A673 (cell line): Measurements from ENCODE around the gene ZPBP2. TPM values are rescaled to one million over a fixed set of nuclear protein-coding genes. Genes with fewer than 3 reads are reported as not detected.

Source experiments
- BruUV-seq: library from RNA; stranded (reverse); fragments of 400-500 nt; replicated peaks from 2 replicates; lab custom pipeline; 2021; lab: Mats Ljungman, UMichigan
- CTCF ChIA-PET: fragments of 300-600 bp; sonication (Branson Sonifier 250); formaldehyde crosslinking; loops from one replicate; lab custom pipeline; 2022; ENCODE audit warnings: antibody characterized with exemption; lab: Charles Lee
- POLR2A ChIA-PET: fragments of 300-600 bp; sonication (Branson Sonifier 250); formaldehyde crosslinking; loops from one replicate; lab custom pipeline; 2022; ENCODE audit warnings: antibody characterized with exemption; ENCODE audit not compliant: low non-redundant PET; lab: Charles Lee
- DNase-seq: peaks from one replicate; pipeline ENCODE4 v3.0.0-alpha.2; 2015; ENCODE audit warnings: low spot score
- H3K27ac ChIP-seq: fragments of 200-600 bp; sonication (generic); 2 replicates; pipeline ENCODE4 v1.5.1; 2016; ENCODE audit warnings: mixed run types, low read depth, mild to moderate bottlenecking, mixed read lengths, antibody characterized with exemption, low read length; ENCODE audit not compliant: poor library complexity, severe bottlenecking
- H3K27me3 ChIP-seq: fragments of 200-600 bp; sonication (generic); replicated peaks from 2 replicates; pipeline ENCODE4 v1.6.1; 2017; ENCODE audit warnings: mixed run types, low read depth, mild to moderate bottlenecking, mixed read lengths, antibody characterized with exemption, low read length; ENCODE audit not compliant: insufficient read depth, poor library complexity
- H3K36me3 ChIP-seq: fragments of 200-600 bp; sonication (generic); 2 replicates; pipeline ENCODE4 v1.6.1; 2016; ENCODE audit warnings: mixed run types, mild to moderate bottlenecking, mixed read lengths, antibody characterized with exemption, low read length; ENCODE audit not compliant: insufficient read depth, poor library complexity, severe bottlenecking
- H3K4me1 ChIP-seq: fragments of 200-600 bp; sonication (generic); 2 replicates; pipeline ENCODE4 v1.6.1; 2017; ENCODE audit warnings: mixed run types, mild to moderate bottlenecking, mixed read lengths, antibody characterized with exemption, low read length; ENCODE audit not compliant: insufficient read depth, poor library complexity, severe bottlenecking
- H3K4me3 ChIP-seq: fragments of 200-600 bp; sonication (generic); 2 replicates; pipeline ENCODE4 v1.5.1; 2016; ENCODE audit warnings: low read depth, mixed run types, mild to moderate bottlenecking, mixed read lengths, low read length; ENCODE audit not compliant: poor library complexity, severe bottlenecking
- H3K9me3 ChIP-seq: fragments of 200-600 bp; sonication (generic); 2 replicates; pipeline ENCODE4 v1.6.1; 2016; ENCODE audit warnings: mixed run types, low read depth, mild to moderate bottlenecking, mixed read lengths, antibody characterized with exemption, low read length; ENCODE audit not compliant: poor library complexity, severe bottlenecking
- CTCF ChIP-seq: fragments of 300-800, 200-600 bp; sonication (generic); conservative IDR thresholded peaks from 2 replicates; pipeline ENCODE4 v1.5.1; 2017; ENCODE audit warnings: low read depth, mild to moderate bottlenecking, antibody characterized with exemption, low read length, moderate library complexity, mixed read lengths
- EZH2 ChIP-seq: fragments of 200-600 bp; sonication (generic); IDR thresholded peaks from 2 replicates; pipeline ENCODE4 v1.6.1; 2017; ENCODE audit warnings: borderline replicate concordance, low read depth, mild to moderate bottlenecking, mixed read lengths, antibody characterized with exemption, low read length; ENCODE audit not compliant: poor library complexity, severe bottlenecking
- intact Hi-C: fragments of 100-400 bp; cut with micrococcal nuclease; formaldehyde crosslinking; loops from one replicate; pipeline ENCODE4 v1.10.0; 2022; ENCODE audit not compliant: unreplicated experiment
- total RNA-seq: library from RNA; stranded (reverse); gene quantifications from 2 replicates; pipeline ENCODE4 v1.2.3, GENCODE V29; 2021

ZPBP2 gene
- total RNA-seq, 1 experiment from 2014 or later = not detected

- H3K4me1 ChIP-seq = no peaks in the 10 kb centered on the region
- CTCF ChIA-PET = no interaction called here
Measured at GRCh38 chr17:39925282-39926134, 57.5 kb downstream of the ZPBP2 start.

GRCh38 chr17:39926135-39926587 is 58.2 kb downstream of the ZPBP2 start:
- POLR2A ChIA-PET = no interaction called here
- no peak overlapping the region for H3K27ac ChIP-seq
- H3K27me3 ChIP-seq = no peaks in the 10 kb centered on the region
- BruUV-seq = no TSS peak
- no peak for DNase-seq
- intact Hi-C loops = no loop called here
- TF ChIP-seq CTCF (no peak), EZH2 (no peak)
- H3K9me3 ChIP-seq = no peaks in the 10 kb centered on the region
- peak overlapping the region; percentile 85 for H3K4me3 ChIP-seq
- no peaks in the 10 kb centered on the region for H3K4me1 ChIP-seq
- CTCF ChIA-PET = no interaction called here
- no peaks in the 10 kb centered on the region for H3K36me3 ChIP-seq

More at GRCh38 chr17:39925282-39926134, 57.5 kb downstream of the ZPBP2 start:
- intact Hi-C loops = no loop called here
- H3K27ac ChIP-seq = no peak overlapping the region
- TF ChIP-seq EZH2 (no peak), CTCF (no peak)
- H3K9me3 ChIP-seq = no peaks in the 10 kb centered on the region
- H3K4me3 ChIP-seq = no peak overlapping the region
- no peaks in the 10 kb centered on the region for H3K27me3 ChIP-seq
- no TSS peak for BruUV-seq
- DNase-seq = no peak
- POLR2A ChIA-PET = no interaction called here
- H3K36me3 ChIP-seq = no peaks in the 10 kb centered on the region

GRCh38 chr17:39926588-39927100 is 58.6 kb downstream of the ZPBP2 start:
- H3K4me3 ChIP-seq = peak overlapping the region; percentile 85
- CTCF ChIA-PET = no interaction called here
- BruUV-seq = no TSS peak

More at GRCh38 chr17:39926588-39927100, 58.6 kb downstream of the ZPBP2 start:
- no peaks in the 10 kb centered on the region for H3K36me3 ChIP-seq
- no peak for TF ChIP-seq CTCF
- TF ChIP-seq EZH2 = no peak
- peak overlapping the region; percentile 80 for H3K27ac ChIP-seq
- intact Hi-C loops = no loop called here
- no peaks in the 10 kb centered on the region for H3K9me3 ChIP-seq
- POLR2A ChIA-PET = no interaction called here
- no peaks in the 10 kb centered on the region for H3K27me3 ChIP-seq
- H3K4me1 ChIP-seq = no peaks in the 10 kb centered on the region
- no peak for DNase-seq

Other genes starting within 250 kb of the ZPBP2 start
- 8.2 and 11.7 TPM in 2 replicates for gene PPP1R1B, start 241.2 kb upstream of the ZPBP2 start, total RNA-seq
- gene STARD3, start 231.1 kb upstream of the ZPBP2 start, total RNA-seq = 21.3 and 31.4 TPM in 2 replicates
- gene TCAP, start 202.9 kb upstream of the ZPBP2 start, total RNA-seq = 0.54 and 0.79 TPM in 2 replicates
- not detected in 2 replicates for gene PNMT, start 199.7 kb upstream of the ZPBP2 start, total RNA-seq
- 3.6 and 7.6 TPM in 2 replicates for gene PGAP3, start 180.1 kb upstream of the ZPBP2 start, total RNA-seq
- gene ERBB2, start 168.1 kb upstream of the ZPBP2 start, total RNA-seq = 11.1 and 17.8 TPM in 2 replicates
- gene MIEN1, start 137.7 kb upstream of the ZPBP2 start, total RNA-seq = 30.5 and 33.5 TPM in 2 replicates
- gene GRB7, start 130.3 kb upstream of the ZPBP2 start, total RNA-seq = 0.62 and 0.63 TPM in 2 replicates
- not detected in 2 replicates for gene IKZF3, start 3.9 kb upstream of the ZPBP2 start, total RNA-seq
- gene GSDMB, start 50.4 kb downstream of the ZPBP2 start, total RNA-seq = 5.0 and 5.3 TPM in 2 replicates
- gene ORMDL3, start 59.4 kb downstream of the ZPBP2 start, total RNA-seq = 18.0 and 20.8 TPM in 2 replicates
- gene LRRC3C, start 59.5 kb downstream of the ZPBP2 start, total RNA-seq = not detected in 2 replicates
- gene GSDMA, start 94.8 kb downstream of the ZPBP2 start, total RNA-seq = not detected in 2 replicates
- 161 and 168 TPM in 2 replicates for gene PSMD3, start 112.6 kb downstream of the ZPBP2 start, total RNA-seq
- gene CSF3, start 147.2 kb downstream of the ZPBP2 start, total RNA-seq = not detected in 2 replicates
- gene MED24, start 186.2 kb downstream of the ZPBP2 start, total RNA-seq = 48.7 and 50.7 TPM in 2 replicates
- gene THRA, start 194.8 kb downstream of the ZPBP2 start, total RNA-seq = 14.5 and 18.7 TPM in 2 replicates
- gene NR1D1, start 232.4 kb downstream of the ZPBP2 start, total RNA-seq = 1.9 and 2.6 TPM in 2 replicates